NCI-H345 treated with DMSO at 0.1 percent for 48 hours (cell line): ENCODE results near the gene PLCB2.

Experiments
- DNase-seq: peaks from one replicate; lab custom pipeline; 2025; ENCODE audit not compliant: unreplicated experiment; lab: John Stamatoyannopoulos, UW

The PLCB2 gene

DNA sequence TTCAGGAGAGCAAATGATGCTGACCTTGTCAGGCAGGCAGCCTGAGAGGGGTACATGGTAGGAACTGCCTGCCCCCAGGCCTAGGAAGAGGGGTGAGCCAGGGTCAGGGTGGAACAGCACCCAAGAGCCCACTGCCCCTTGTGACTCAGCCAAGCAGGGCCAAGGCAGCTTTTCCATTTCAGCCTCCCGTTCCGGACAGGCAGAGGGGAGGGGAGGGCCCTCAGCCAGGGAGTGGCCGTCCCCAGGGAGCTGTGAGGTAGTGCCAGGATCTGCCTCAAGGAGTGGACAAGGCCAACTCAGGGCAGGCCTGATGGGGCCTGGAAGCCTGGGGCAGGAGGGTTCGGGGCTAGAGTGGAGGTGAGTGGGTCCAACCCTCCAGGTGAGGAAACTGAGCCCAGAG is 19.8 kb downstream of the PLCB2 start:
- DNase-seq: no peak

DNA sequence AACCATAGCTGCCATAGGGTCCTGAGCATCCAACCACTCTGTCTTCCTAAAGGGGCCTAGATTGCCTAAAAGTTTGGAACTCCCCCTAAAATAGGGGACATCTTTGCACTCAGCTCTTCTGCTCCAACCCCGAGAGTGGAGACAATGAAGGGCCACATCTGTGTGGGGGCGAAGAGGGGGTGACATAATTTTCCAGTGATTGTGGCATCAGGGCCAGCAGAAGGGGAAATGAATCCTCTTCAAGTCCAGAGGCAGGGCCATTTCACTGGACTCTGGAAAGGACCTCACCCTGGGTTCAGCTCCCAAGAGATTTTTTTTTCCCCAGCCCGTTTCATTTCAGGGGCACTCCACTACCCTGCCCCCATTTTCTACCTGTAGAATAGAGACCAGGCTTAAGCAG is 20.2 kb downstream of the PLCB2 start:
- no peak for DNase-seq

DNA sequence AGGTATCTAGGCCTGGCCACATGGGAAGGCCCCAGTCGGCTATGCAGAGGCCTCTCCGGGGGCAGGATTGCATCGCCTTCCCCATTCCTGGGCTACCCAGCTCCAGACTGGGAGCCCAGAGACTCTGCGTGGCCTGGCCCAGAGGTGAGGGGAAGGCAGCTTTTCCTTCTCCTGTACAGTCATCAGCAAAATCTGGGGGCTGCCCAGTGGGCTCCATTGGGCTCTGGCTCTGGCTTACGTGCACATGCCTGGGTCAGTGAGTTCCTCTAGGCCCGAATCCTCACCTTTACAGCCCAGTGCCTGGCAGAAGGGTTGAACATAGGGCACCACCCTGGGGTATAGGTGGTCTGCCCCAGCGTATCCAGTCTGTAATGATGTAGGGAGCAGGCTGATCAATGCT is 20.9 kb downstream of the PLCB2 start:
- DNase-seq: no peak

DNA sequence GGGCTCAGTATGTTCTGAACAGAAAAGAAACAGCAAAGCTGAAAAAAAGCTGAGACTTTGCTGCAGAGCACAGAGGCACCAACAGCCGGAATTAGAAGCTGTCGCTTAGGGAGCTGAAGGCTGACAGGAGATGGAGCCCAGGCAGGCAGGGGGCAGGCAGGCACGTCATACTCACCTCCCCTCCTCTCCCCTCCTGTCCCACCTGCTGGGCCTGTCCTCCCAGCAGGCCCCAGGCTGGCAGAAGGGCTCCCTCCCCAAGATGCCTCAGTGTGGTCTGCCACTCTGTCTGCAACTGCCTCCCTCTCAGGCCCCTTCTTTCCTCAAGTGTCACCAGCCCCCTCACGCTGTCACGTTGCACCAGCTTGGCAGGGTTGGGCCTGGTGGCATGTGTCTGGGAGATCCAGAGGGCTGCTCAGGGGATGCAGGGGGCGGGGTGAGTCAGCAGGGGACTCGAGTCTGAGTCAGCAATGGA is 21.6 kb downstream of the PLCB2 start:
- no peak for DNase-seq

DNA sequence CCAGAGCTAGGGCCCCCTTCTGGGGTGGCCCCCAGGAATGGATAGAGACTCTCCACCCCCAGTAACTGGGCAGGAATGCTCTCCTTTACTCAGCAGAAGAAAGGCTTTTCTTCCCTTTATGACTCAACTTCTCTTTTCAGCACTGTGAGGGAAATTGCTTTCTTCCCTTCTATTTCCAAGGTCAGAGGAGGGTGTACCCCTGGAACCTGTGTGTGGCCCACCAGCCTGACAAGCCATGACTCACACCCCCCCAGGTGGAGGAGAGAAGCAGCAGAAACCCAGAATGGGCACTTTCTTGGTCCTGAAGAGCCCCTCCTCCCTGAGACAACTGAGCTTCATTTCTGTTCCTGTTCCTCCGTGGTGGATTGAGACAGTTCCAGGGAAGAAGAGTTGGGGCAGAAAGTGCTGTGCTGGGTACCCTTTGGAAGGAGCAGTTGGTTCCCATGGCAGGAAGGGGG is 22.2 kb downstream of the PLCB2 start:
- no peak for DNase-seq

DNA sequence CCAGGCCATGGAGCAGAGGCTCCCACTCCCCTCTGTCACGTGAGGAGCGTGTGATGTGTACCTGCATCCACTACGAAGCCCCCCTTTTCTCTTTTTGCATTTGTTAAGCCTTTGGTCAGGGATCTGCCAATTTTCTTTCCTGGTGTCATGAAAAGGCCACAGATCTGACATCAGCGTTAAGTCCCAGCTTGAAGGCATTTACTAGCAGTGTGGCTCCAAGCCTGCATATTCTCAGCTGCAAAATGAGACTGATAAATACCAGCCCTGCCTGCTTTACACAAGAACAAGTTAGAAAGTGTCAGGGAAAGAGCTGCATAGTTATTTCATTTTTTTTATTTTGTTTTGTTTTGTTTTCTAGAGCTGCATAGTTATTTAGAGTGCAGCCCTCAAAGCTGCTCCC is 22.6 kb downstream of the PLCB2 start:
- DNase-seq: no peak

DNA sequence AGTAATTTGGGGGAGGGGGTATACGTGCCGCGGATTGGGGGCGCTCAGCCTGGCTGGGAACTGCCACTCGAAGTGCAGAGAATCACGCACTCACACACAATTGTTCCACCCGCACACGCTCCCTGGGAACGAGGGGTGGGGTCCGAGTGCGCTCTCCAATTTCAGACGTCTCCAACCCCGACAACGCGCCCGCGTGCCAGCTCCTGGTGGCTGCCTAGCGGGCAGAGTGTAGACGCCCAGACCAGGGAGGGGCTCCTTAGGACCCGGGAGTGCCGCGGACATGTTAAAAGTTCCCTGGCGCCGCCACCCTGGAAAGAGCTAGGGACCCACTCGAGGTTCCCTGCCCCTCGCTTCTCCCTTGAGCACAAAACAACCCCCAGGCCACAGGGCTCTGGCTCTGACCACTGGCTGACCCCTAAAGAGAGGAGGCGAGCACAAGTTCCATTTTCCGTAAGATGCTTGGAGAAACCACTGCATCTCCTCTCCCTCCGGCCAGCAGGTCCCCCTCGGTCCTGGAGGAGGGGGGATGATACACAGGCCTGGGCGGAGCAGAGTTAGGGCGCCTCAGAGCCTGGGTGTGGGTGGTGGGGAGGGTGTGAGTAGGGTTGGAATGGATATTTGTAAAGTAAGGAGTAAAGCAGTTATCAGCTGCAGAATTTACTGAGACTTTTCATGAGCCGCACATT is 24.0 kb downstream of the PLCB2 start:
- no peak for DNase-seq

DNA sequence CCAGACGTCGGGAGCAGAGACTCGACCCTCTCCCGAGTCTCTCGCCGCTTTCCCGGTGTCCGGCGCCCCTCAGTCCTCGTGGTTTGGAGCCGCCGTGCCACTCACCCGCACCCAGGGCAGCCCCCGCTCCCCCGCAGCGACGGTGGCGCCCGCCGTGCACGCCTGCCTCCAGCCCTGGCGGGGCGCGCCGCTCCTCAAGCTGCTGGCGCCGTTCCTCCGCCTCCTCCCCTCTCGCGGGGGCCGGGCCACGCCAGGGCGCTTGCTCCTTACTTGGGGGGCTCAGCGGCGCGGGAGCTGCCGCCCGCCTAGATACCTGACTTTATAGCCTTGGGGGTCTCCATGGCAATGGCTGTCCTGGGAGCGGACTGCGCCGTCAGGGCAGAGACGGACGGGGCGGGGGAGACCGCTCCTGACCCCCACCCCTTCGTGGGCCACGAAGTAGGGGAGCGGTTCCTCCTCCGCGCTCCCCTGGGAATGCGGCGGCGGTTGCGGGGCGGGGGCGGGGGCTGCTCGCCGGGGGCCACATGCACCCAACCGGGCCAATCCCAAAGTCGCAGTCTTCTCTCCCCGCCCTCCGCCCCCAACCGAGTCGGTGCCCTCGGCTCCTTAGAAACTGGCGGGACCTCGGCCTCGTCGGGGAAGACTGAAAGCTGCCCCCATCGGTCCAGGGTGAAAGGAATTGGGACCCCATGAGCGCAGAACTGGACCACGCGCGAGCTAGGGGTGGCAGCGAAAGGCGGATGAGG is 24.7 kb downstream of the PLCB2 start, which contains the start of gene ANKRD63:
TSS of gene ANKRD63 (minus strand) at position 196 of the 746 bp plus-strand sequence. CDS start 478 bp downstream, outside the sequence.
- DNase-seq: no peak

DNA sequence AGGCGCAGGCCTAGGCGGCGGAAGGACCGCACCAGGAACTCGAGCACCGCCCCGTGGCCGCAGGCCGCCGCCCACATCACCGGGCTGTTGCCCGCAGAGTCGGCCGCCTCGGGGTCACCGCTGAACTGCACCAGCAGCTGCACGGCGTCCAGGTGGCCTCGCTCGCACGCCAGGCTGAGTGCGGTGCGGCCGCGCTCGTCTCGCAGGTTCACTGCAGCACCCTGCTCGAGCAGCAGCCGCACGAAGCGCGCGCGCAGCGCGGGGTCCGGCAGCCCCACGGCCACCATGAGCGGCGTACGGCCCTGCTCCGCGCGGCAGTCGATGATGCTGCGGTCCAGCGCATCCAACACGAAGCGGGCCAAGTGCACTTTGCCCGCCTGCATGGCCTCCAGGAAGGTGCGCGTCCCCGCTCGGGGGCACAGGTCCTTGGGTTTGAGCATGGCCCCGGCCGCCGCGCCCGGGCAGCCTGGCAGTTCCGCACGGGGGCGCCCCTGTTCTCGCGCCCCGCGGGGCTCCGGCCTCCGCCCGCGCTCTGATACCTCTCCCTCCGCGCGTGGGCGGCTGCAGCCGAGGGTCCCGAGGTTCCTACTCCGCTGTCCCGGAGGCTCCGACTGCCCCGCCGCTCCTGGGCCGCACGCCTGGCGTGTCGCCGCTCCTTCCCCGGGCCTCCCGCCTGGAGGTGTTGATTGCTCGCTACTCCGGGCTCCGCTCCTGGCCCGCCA is 25.4 kb downstream of the PLCB2 start:
- no peak for DNase-seq

DNA sequence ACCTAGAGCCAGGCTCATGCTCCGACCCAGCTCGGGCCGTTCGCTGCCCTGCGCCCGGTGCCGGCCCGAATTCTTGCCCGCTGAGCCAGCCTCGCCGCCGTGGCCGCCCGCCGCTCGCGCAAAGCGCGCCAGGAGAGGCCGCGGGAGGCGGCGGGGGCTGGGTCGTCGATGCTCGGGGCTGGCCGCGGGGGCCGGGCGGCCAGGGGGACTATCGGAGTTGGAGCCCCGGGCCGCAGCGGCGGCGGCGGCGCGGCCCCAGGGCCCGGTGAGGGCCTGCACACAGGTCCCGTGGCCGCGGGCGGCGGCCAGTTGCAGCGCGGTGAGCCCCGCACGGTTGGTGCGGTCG is 26.0 kb downstream of the PLCB2 start:
- no peak for DNase-seq

DNA sequence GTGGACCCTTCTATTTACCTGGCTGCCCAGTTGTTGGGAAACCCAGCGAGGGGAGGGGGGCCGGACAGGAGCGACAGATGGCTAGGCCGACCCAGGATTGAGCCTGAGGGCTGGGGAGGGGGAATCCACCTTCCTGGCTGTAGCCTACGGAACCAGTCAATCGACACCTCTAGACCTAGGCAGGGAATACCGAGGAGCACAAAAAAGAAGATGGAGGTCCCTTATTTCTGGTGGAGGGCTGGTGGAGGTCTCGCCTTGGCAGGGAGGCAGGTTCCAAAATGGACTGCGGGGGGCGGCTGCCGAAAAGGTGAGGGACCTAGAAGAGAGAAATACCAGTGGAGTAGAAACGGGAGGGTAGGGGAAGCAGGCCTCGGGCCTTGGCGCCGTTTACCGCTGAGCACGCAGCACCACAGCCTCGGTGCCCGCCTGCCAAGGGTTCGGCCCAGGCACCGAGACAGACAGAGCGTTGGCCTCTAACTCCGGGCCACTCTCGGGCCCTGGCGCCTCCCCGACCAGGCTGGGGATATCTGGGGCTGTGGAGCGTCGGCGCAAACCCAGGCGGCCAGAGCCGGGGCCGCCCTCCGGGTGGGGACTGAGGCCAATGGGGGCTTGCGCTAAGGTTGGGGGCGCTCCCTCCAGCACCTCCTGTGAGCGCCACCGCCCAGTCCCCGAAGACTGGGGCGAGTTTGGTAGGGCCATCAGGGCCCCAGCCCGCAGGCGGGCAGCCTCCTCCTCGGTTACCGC is 26.5 kb downstream of the PLCB2 start:
- no peak for DNase-seq

DNA sequence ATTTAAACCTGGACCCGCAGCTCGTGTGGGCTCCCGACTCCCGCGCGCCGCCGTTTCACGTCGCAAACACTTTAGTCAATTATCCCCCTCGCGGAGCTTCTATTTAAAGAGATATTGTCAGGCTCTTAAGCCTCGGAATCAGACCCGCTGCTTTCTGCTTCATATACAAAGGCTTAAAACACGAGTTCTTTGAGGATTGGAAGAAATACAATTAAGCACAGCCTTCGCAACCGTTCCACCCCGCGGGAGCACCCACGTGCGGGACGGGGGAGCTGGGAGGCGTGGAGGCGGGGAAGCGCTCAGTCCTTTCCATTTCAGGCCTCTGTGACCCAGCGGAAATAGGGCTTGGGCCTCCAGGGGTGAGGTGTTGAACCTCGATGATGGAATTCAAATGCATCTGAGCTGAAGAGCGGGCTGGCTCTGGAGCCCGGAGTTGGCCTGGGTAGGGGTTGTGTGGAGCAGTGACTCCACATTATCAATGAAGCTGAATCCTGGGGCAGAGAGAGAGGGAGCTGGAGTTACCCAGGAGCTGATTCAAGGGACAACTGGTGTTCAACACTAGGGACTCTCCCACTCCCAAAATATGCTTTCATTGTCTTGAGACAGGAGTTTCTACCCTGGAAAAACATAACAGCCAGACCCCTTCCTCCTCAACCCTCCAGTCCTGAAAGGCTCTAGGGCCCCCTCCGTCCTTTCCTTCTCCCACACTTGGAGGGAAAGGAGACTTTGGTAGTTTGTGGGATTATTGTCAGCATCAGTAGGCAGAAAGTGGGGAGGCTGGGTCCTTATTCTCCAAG is 27.3 kb downstream of the PLCB2 start:
- no peak for DNase-seq

DNA sequence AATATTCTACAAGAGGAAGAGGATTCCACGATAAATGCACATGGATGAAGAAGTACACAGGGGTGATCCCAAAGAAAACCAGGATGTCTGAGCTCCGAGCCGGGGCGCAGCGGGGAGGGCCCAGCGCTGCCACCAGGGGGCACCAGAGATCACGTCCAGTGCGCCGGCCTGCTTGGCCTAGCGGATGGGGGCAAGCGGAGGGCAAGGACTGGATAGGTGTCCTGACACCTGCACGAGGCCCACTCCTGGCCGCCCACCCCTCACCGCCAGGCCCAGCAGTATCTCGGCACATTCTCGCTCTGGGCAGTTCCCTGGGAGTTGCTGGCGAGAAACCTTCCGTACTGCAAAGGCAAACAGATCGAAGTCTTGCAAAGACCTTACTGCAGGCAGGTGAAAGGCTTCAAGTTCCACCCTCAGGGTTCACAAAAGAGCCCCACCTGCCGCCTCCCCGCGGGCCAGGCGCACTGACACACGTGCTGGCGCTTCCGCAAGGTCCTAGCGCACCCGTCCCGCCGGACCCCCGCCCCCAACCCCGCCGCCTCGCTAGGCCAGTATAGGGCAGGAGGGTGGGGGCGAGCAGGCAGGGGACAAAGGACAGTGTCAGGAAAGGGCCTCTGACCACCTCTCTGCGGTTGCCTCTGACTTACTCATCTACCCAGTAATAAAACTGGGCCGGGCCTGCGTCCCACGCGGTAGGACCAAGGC is 28.1 kb downstream of the PLCB2 start:
- DNase-seq: peak; percentile 21

DNA sequence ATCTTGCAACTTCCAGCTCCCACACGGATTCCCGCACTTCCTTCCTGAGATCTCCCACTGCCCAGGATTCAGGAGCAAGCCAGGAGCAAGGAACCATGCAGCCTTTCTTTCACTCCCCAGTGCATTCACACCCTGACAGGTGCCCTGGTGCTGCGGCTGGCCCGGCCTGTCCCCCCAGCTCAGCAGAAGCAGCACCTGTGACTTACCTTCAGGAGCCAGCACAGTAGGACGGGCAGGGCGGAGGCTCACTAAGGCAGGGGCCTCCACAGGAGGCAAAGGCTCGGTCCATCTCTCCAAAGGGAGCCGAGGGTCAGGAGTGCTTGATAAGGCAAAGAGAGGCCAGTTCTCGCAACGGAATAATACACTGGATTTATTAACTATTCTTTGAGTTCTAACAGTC is 29.7 kb downstream of the PLCB2 start:
- DNase-seq: no peak

DNA sequence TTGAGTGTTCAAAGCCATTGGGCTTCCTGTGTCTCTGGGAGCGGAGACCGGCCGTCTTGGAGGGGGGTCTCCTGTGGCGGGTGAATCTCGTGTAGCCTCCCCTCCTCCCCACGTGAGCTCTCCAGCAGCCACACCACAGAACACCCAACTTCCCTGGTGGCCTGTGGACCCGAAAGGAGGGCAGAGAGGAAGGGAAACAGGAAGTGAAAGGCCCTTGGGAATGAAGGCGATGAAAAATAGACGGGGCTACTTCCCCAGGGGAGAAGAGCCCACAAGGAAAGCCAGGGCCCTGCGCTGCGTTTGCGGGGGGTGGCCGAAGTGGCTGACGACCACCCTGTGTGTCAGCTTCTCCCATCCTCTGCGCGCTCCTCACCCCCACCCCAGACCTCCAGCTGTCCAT is 30.3 kb downstream of the PLCB2 start:
- DNase-seq: no peak

DNA sequence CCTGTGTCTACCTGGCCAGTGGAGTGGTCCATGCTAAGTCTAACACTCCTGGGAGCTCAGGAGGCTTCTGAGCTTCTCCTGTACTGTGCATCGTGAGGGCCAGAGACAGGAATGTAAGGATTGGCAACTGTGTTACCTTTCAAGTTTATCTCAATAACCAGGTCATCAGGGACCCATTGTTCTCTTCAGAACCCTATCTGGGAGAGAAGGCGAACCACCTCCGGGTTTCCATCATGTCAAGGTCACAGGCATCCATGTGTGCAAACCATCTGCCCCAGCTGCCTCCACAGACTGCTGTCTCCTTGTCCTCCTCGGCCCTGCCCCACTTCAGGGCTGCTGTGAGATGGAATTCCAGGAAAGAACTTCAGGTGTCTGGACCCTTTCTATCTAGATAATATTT is 30.8 kb downstream of the PLCB2 start:
- DNase-seq: no peak

DNA sequence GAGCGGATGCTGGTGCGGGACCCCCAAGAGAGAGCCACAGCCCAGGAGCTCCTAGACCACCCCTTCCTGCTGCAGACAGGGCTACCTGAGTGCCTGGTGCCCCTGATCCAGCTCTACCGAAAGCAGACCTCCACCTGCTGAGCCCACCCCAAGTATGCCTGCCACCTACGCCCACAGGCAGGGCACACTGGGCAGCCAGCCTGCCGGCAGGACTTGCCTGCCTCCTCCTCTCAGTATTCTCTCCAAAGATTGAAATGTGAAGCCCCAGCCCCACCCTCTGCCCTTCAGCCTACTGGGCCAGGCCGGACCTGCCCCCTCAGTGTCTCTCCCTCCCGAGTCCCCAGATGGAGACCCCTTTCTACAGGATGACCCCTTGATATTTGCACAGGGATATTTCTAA is 31.8 kb downstream of the PLCB2 start:
- DNase-seq: no peak

DNA sequence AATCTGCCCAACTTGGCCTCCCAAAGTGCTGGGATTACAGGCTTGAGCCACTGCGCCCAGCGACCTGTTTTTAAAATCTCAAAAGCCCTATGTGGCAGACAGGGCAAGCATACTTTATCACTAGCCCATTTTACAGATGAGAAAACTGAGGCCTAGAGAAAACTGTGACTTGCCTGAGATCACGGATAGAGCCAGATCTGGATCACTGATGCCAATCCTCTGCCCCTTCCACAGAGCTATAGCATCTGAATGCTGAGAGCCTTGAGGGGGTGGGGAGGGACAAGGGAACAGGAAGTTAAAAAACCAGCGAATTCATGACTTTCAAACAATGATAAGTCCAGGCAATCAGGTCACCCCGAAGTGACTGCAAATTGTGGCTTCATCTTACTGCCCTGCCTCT is 32.2 kb downstream of the PLCB2 start:
- no peak for DNase-seq

DNA sequence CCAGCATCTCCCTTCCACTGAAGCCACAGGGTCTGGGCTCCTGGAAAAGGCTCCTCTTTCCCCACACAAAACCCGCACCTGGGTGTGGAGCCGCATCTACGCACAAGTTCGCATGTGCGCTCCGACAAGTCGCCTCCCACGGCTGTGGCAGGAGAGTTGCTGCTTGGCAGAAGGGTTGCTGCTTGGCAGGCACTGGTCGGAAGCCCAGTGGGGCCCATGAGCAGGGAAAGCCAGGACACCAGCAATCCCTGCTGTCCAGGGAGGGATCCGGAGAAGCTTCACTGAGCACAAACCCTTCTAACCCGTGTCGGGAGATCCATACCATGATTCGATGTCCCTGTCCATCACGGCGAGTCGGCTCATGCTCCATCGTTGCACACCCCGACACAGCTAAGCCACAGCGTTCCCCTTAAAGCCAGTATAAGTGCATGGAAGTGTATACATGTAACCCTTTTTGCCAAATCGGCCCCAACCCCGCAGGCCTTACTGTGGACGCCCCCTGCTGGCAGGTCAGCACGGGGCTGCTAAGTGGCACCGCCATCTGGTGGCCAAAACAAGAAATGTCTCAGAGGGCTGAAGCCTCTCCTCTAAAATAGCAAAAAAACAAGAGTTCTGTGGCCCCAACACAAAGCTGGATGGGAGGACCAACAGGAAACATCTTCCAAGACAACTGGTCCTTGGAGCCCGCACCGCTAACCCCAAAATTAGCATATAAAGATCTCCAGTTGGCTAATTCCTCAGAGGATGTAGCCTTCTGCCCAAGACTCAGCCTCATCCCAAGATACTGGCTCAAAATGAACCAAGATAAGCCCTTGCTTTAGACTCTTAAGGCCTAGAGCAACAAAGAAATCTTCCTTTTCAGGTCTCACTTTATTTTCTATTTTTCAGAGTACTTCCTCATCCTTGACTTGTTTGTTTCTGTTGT is 33.1 kb downstream of the PLCB2 start:
- DNase-seq: peak; percentile 61
